Mesothelial cell of epicardium (in vitro differentiated cells): ENCODE data around the gene RPS6KL1. TPM values are rescaled to one million over a fixed set of nuclear protein-coding genes. Genes with fewer than 3 reads are reported as not detected.
"Not testable (repeated sequence)": the region's sequence is repeated elsewhere in the genome, so short reads cannot be mapped to it uniquely, and the experiment has no call there.

Experiments
- DNase-seq, 2 experiments: peaks; one replicate each; pipeline ENCODE4 v3.0.0; 2021; ENCODE audit warnings: low spot score in 2 of 2; ENCODE audit not compliant: unreplicated experiment in 2 of 2
- H3K27ac Mint-ChIP-seq: 2 replicates; pipeline ENCODE4 v1.8.0; 2021; ENCODE audit warnings: mixed read lengths
- H3K27me3 Mint-ChIP-seq: 2 replicates; pipeline ENCODE4 v1.8.0; 2021; ENCODE audit warnings: low read depth, mixed read lengths
- H3K36me3 Mint-ChIP-seq: 2 replicates; pipeline ENCODE4 v1.8.0; 2021; ENCODE audit warnings: mixed read lengths
- H3K4me1 Mint-ChIP-seq: 2 replicates; pipeline ENCODE4 v1.8.0; 2021; ENCODE audit warnings: mixed read lengths
- H3K4me3 Mint-ChIP-seq: 2 replicates; pipeline ENCODE4 v1.8.0; 2021; ENCODE audit warnings: mild to moderate bottlenecking, moderate library complexity, mixed read lengths
- H3K9me3 Mint-ChIP-seq: 2 replicates; pipeline ENCODE4 v1.8.0; 2021; ENCODE audit warnings: mixed read lengths
- CTCF ChIP-seq: fragments of 200-600 bp; sonication (generic); IDR thresholded peaks from one replicate; pipeline ENCODE4 v1.5.0; 2021; ENCODE audit warnings: antibody characterized with exemption; ENCODE audit not compliant: unreplicated experiment
- total RNA-seq: library from RNA; stranded (reverse); gene quantifications from 3 replicates; pipeline ENCODE4 v1.2.1, GENCODE V29; 2021

The RPS6KL1 gene
- total RNA-seq, 1 donor from 2014 or later: 1.1 TPM

GRCh38 chr14:74936151-74936550 lies 13.1 kb upstream of the RPS6KL1 start:
- no peak overlapping the region for H3K27ac Mint-ChIP-seq
- no peaks in the 10 kb centered on the region for H3K36me3 Mint-ChIP-seq
- H3K4me1 Mint-ChIP-seq: peaks cover 7% of the 10 kb centered on the region
- peaks cover 4% of the 10 kb centered on the region for H3K27me3 Mint-ChIP-seq
- DNase-seq: no peak
- TF ChIP-seq CTCF: no peak
- no peaks in the 10 kb centered on the region for H3K9me3 Mint-ChIP-seq
- H3K4me3 Mint-ChIP-seq: no peak overlapping the region

- no peak for DNase-seq
- H3K36me3 Mint-ChIP-seq: no peaks in the 10 kb centered on the region
- H3K9me3 Mint-ChIP-seq: no peaks in the 10 kb centered on the region
- no peak for TF ChIP-seq CTCF
- H3K27ac Mint-ChIP-seq: no peak overlapping the region
- H3K4me3 Mint-ChIP-seq: no peak overlapping the region
- H3K27me3 Mint-ChIP-seq: peaks cover 4% of the 10 kb centered on the region
- H3K4me1 Mint-ChIP-seq: peaks cover 7% of the 10 kb centered on the region
Observed at GRCh38 chr14:74935360-74935680, 12.3 kb upstream of the RPS6KL1 start.

- Mint-ChIP-seq H3K4me3 (no peak overlapping the region), H3K27ac (no peak overlapping the region), H3K27me3 (peaks cover 5% of the 10 kb centered on the region), H3K36me3 (no peaks in the 10 kb centered on the region), H3K4me1 (peaks cover 5% of the 10 kb centered on the region), H3K9me3 (no peaks in the 10 kb centered on the region)
- no peak for TF ChIP-seq CTCF
- DNase-seq: no peak
Observed at GRCh38 chr14:74934476-74935359, 11.7 kb upstream of the RPS6KL1 start.

- Mint-ChIP-seq H3K36me3 (no peaks in the 10 kb centered on the region), H3K27me3 (peaks cover 7% of the 10 kb centered on the region), H3K4me1 (peaks cover 5% of the 10 kb centered on the region), H3K27ac (no peak overlapping the region), H3K9me3 (no peaks in the 10 kb centered on the region), H3K4me3 (no peak overlapping the region)
- no peak for TF ChIP-seq CTCF
- no peak for DNase-seq
Observed at GRCh38 chr14:74934041-74934440, 11.0 kb upstream of the RPS6KL1 start.

GRCh38 chr14:74932936-74933335 lies 9.9 kb upstream of the RPS6KL1 start:
- not testable (repeated sequence) for H3K27me3 Mint-ChIP-seq, H3K36me3 Mint-ChIP-seq, H3K4me3 Mint-ChIP-seq, H3K4me1 Mint-ChIP-seq, DNase-seq, H3K9me3 Mint-ChIP-seq, H3K27ac Mint-ChIP-seq

GRCh38 chr14:74932401-74932901 lies 9.4 kb upstream of the RPS6KL1 start:
- no peak overlapping the region for H3K4me3 Mint-ChIP-seq
- H3K36me3 Mint-ChIP-seq: no peaks in the 10 kb centered on the region
- no peak overlapping the region for H3K27ac Mint-ChIP-seq
- no peak for DNase-seq
- no peaks in the 10 kb centered on the region for H3K9me3 Mint-ChIP-seq
- TF ChIP-seq CTCF: no peak
- H3K27me3 Mint-ChIP-seq: peaks cover 8% of the 10 kb centered on the region
- peaks cover 5% of the 10 kb centered on the region for H3K4me1 Mint-ChIP-seq

GRCh38 chr14:74931744-74932143 lies 8.7 kb upstream of the RPS6KL1 start:
- not testable (repeated sequence) for H3K4me1 Mint-ChIP-seq

More at GRCh38 chr14:74931744-74932143, 8.7 kb upstream of the RPS6KL1 start:
- not testable (repeated sequence) for H3K9me3 Mint-ChIP-seq, H3K27ac Mint-ChIP-seq, H3K36me3 Mint-ChIP-seq, H3K4me3 Mint-ChIP-seq, DNase-seq
- peaks cover 15% of the 10 kb centered on the region for H3K27me3 Mint-ChIP-seq
